Calu3 (cell line): Measurements from ENCODE around the gene SMCO4. TPM values are rescaled to one million over a fixed set of nuclear protein-coding genes. Genes with fewer than 3 reads are reported as not detected.

Source experiments
- BruUV-seq: library from RNA; stranded (reverse); fragments of 400-500 nt; replicated peaks from 2 replicates; lab custom pipeline; 2021; lab: Mats Ljungman, UMichigan
- CTCF ChIA-PET: fragments of 300-600 bp; sonication (Branson Sonifier 250); formaldehyde crosslinking; loops from one replicate; lab custom pipeline; 2022; ENCODE audit warnings: antibody characterized with exemption; lab: Charles Lee
- DNase-seq: peaks from one replicate; pipeline ENCODE4 v3.0.0; 2022
- H3K27ac Mint-ChIP-seq: one replicate; pipeline ENCODE4 v1.8.0; 2022; ENCODE audit warnings: mixed read lengths; ENCODE audit not compliant: unreplicated experiment
- H3K27me3 Mint-ChIP-seq: one replicate; pipeline ENCODE4 v1.8.0; 2022; ENCODE audit warnings: mixed read lengths; ENCODE audit not compliant: unreplicated experiment
- H3K36me3 Mint-ChIP-seq: one replicate; pipeline ENCODE4 v1.8.0; 2022; ENCODE audit warnings: mild to moderate bottlenecking, moderate library complexity, mixed read lengths; ENCODE audit not compliant: insufficient read depth, unreplicated experiment
- H3K4me1 Mint-ChIP-seq: one replicate; pipeline ENCODE4 v1.8.0; 2022; ENCODE audit warnings: mild to moderate bottlenecking, low read depth, mixed read lengths; ENCODE audit not compliant: unreplicated experiment
- H3K4me3 Mint-ChIP-seq: one replicate; pipeline ENCODE4 v1.8.0; 2022; ENCODE audit warnings: mild to moderate bottlenecking, low read depth, moderate library complexity, mixed read lengths; ENCODE audit not compliant: unreplicated experiment
- H3K9me3 Mint-ChIP-seq: one replicate; pipeline ENCODE4 v1.8.0; 2022; ENCODE audit warnings: low read depth, mixed read lengths; ENCODE audit not compliant: unreplicated experiment
- CTCF ChIP-seq: fragments of 200-600 bp; IDR thresholded peaks from one replicate; pipeline ENCODE4 v1.8.0; 2022; ENCODE audit warnings: antibody characterized with exemption; ENCODE audit not compliant: unreplicated experiment
- intact Hi-C: fragments of 100-400 bp; cut with micrococcal nuclease; formaldehyde crosslinking; loops from one replicate; pipeline ENCODE4 v1.10.0; 2022; ENCODE audit not compliant: unreplicated experiment
- total RNA-seq: library from RNA; stranded (reverse); gene quantifications from 2 replicates; pipeline ENCODE4 v1.2.3, GENCODE V29; 2022

SMCO4 gene
- total RNA-seq, 1 experiment from 2014 or later: 16.4 TPM

GRCh38 chr11:93532281-93532789 lies 10.9 kb downstream of the SMCO4 start:
- H3K27ac Mint-ChIP-seq: no peak overlapping the region
- TF ChIP-seq CTCF: no peak
- peaks cover 17% of the 10 kb centered on the region for H3K4me1 Mint-ChIP-seq
- DNase-seq: no peak
- CTCF ChIA-PET: interaction anchor here (0.5 kb wide), 1 partner anchor 201 kb away, joined by 3 read pairs; no protein-coding TSS in a partner anchor
- no peaks in the 10 kb centered on the region for H3K27me3 Mint-ChIP-seq
- no TSS peak for BruUV-seq
- peaks cover 5% of the 10 kb centered on the region for H3K36me3 Mint-ChIP-seq
- H3K9me3 Mint-ChIP-seq: no peaks in the 10 kb centered on the region
- H3K4me3 Mint-ChIP-seq: no peak overlapping the region
- intact Hi-C loops: no loop called here

- CTCF ChIA-PET: interaction anchor here (1.2 kb wide), 1 partner anchor 12 kb away, joined by 3 read pairs; no protein-coding TSS in a partner anchor
- H3K36me3 Mint-ChIP-seq: peaks cover 5% of the 10 kb centered on the region
- no peaks in the 10 kb centered on the region for H3K27me3 Mint-ChIP-seq
- intact Hi-C loops: no loop called here
- TF ChIP-seq CTCF: no peak
- H3K4me3 Mint-ChIP-seq: no peak overlapping the region
- peaks cover 28% of the 10 kb centered on the region for H3K4me1 Mint-ChIP-seq
- BruUV-seq: no TSS peak
- DNase-seq: no peak
- H3K9me3 Mint-ChIP-seq: no peaks in the 10 kb centered on the region
- no peak overlapping the region for H3K27ac Mint-ChIP-seq
These were observed 12.7 kb downstream of the SMCO4 start for GRCh38 chr11:93530468-93530826.

GRCh38 chr11:93529707-93530467 lies 13.3 kb downstream of the SMCO4 start:
- H3K9me3 Mint-ChIP-seq: no peaks in the 10 kb centered on the region
- H3K27me3 Mint-ChIP-seq: no peaks in the 10 kb centered on the region
- no TSS peak for BruUV-seq
- intact Hi-C loops: no loop called here
- no peak overlapping the region for H3K4me3 Mint-ChIP-seq
- peaks cover 28% of the 10 kb centered on the region for H3K4me1 Mint-ChIP-seq
- CTCF ChIA-PET: interaction anchor here (1.2 kb wide), 1 partner anchor 13 kb away, joined by 3 read pairs; no protein-coding TSS in a partner anchor
- H3K36me3 Mint-ChIP-seq: peaks cover 1% of the 10 kb centered on the region
- H3K27ac Mint-ChIP-seq: no peak overlapping the region
- no peak for TF ChIP-seq CTCF
- no peak for DNase-seq

GRCh38 chr11:93528757-93529645 lies 14.2 kb downstream of the SMCO4 start:
- no peak for TF ChIP-seq CTCF
- no peak overlapping the region for H3K4me3 Mint-ChIP-seq
- no peaks in the 10 kb centered on the region for H3K36me3 Mint-ChIP-seq
- intact Hi-C loops: no loop called here
- BruUV-seq: no TSS peak
- H3K9me3 Mint-ChIP-seq: no peaks in the 10 kb centered on the region
- H3K4me1 Mint-ChIP-seq: peaks cover 28% of the 10 kb centered on the region
- CTCF ChIA-PET: no interaction called here
- no peaks in the 10 kb centered on the region for H3K27me3 Mint-ChIP-seq
- no peak overlapping the region for H3K27ac Mint-ChIP-seq
- no peak for DNase-seq
